GM19023 (cell line): ENCODE results near the gene SCN4A.
A peak's percentile ranks its signal among the peaks of the same experiment; 100 is the strongest.
"Not testable (repeated sequence)": the region's sequence is repeated elsewhere in the genome, so short reads cannot be mapped to it uniquely, and the experiment has no call there.

Experiments used
- ATAC-seq: cut with Tn5 transposase; IDR thresholded peaks from one replicate; pipeline ENCODE4 v1.9.1; 2021; ENCODE audit warnings: mild to moderate bottlenecking, moderate library complexity; ENCODE audit not compliant: unreplicated experiment

SCN4A gene

DNA sequence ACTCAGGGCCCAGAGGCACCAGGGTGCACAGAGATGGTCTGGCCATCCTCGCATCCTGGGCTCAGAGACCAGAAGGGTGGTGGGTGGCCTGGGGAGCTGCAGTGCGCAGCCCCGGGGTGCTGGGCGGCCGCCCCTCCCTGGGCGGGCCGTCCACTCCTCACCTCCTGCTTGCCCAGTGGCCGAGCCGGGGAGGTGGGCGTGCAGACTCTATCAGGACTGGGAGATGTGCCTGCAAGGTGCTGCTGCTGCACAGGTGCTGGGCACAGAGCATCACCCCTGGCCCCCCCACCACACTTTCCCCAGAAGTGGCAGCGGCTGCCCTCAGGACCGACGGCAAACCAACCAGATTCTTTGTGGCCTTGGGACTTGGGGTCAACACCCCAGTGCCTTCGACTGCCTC is at the start of gene SCN4A:
SCN4A (minus strand) TSS at position 123 of the 400 bp plus-strand sequence; CDS start at position 46, 77 bp downstream.
- no peak for ATAC-seq

DNA sequence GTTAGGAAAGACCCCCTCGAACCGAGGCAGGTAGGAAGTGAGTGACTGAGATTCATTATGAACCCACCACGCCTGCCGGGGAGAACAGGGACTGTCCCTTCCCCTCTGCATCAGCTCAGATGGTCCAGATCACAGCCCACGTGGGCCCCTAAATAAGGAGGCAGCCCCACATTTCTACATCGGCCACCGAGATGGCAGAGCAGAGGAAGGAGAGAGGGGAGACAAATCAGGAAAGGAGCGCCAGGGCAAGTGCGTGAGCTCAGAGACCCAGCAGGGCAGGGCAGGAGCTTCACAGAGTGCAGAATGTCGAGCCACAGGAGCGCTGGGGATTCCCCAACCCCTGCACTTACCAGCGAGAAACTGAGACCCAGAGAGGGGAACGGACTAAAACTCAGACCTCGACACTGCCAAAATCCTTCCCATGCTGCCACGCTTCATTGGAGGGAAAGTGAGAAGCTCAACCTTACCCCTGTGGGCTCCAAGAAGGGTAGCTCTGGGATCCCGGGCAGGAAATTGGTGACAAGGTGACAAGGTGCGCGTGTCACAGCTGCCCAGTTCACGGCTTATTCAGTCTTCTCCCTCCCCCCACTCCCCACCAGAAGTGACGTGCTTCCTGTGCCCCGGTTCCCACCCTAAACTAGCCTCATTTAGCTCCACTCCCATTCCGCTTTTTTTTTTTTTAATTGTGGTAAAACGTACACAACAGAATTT is 47.5 kb upstream of the SCN4A start, which contains the start of gene ICAM2:
ICAM2 (minus strand) TSS at position 578 of the 711 bp plus-strand sequence. CDS start 13,942 bp downstream, outside the sequence.
- peak; percentile 56 for ATAC-seq

DNA sequence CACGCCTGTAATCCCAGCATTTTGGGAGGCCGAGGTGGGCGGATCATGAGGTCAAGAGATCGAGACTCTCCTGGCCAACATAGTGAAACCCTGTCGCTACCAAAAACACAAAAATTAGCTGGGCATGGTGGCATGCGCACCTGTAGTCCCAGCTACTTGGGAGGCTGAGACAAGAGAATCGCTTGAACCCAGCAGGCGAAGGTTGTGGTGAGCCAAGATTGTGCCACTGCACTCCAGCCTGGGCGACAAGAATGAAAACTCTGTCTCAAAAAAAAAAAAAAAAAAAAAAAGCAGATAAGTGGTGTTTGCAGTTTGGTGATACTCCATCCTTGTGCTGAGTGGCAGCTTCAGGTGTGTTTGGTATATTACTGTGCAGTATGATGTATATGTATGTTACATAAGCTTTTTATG is 46.8 kb upstream of the SCN4A start:
- ATAC-seq = not testable (repeated sequence)

DNA sequence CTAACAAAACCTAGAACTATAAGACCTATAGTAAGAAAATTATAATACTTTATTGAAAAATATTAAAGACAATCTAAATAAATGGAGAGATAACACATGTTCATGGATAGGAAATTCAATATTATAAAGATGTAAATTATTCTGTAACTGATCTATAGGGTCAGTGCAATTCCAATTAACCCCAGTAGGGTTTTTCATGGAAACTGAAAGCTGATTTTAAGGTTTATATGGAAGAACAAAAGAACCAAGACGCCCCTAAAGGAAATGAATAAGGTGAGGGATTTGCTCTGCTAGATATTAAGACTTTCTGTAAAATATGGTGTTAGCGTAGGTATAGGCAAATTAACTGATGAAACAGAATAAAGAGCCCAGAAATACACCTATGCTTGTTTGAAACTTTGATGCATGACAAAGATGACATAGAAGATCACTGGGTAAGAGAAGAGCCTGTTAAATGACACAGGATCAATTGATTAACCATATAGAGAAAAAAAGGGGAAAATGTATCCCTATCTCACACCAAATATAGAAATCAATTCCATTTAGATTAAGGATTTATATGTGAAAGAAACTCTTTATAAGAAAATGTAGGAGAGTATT is 44.8 kb upstream of the SCN4A start:
- no peak for ATAC-seq

DNA sequence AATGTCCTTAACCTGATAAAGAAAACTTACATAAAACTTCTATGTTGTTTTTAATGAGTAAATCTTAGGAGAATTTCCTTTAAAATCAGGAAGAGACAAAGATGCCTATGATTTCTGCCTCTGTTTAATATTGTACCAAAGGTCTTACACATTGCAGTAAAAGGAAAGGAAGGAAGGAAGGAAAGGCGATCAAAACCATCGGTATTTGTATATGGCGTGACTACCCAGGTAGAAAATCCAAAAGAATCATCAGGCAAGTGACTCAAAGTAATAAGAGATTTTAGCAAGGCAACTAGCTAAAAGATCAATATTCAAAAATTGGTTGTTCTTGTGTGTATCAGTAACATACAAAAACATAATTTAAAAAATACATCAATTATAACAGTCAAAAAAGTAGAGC is 44.3 kb upstream of the SCN4A start:
- ATAC-seq = no peak

DNA sequence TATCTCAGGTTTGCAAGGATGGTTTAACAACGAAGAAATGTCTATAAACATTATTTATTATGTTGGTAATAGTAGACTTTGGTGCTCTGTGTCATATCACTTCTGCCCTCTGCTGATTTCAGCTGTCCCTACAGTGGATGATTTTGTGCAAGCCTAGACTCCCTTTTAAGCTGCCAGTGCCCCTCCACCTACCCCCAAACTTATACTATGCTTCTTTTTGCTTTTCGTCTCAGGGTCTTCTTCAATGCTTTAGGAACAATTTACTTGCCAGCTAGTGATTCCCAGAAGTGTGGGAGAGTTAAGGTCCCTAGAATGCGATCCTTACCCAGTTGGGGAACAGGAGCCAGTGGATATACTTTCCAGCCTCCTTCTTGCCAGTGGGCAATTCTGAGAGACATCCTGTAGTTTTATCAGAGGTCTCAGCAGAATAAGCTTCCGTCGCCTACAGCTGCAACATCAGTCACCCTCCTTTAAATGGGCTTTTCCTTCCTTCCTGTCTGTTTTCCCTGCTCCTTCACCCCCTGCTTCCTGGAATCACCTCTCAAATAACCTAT is 43.6 kb upstream of the SCN4A start:
- ATAC-seq = no peak

DNA sequence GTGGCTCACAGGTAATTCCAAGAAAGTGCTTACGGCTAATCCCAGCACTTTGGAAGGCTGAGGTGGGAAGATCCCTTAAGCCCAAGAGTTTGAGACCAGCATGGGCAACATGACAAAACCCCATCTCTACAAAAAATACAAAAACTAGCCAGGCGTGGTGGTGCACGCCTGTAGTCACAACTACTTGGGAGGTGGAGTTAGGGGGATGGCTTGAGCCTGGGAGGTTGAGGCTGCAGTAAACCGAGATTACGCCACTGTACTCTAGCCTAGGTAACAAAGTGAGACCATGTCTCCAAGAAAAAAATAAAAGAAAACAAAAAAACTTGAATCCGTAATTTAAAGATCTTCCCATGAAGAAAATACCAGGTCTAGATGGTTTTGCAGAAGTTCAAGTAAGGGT is 42.7 kb upstream of the SCN4A start:
- no peak for ATAC-seq

DNA sequence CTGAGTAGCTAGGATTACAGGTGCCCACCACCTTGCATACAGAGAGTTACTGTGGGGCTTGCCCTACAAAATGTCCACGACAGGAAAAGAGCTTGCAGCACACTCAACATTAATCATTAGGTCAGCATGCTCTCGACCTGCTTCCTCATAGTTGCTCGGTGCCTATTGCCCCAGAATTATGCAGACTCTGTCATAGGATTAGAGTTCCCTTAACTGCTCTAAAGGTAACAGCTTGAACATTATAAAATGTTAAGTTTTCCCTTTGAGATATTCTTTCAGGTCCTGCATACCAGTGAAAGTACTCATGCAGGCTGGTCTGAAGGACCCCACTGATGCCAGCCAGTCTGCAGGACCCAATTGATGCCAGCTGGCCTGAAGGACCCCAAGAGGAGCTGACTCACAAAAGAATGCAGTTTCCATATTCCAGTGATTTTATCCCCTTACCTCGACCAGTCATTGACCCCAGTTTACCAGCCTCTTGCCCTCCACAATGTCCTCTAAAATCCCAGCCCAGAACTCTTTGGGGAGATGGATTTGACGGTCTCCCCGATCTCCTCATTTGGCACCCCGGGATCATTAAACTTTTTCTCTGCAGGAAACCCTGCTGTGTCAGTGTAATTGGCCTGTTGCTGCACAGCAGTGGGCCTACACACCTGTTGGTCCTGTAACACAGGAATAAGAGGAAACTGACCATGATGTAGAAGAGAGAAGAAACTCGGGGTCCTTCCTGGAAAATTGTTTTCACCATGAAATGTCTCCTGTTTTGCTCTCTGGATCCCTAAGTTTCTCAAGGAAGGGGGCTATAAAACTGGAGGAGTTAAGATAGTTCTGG is 37.1 kb upstream of the SCN4A start:
- no peak for ATAC-seq

DNA sequence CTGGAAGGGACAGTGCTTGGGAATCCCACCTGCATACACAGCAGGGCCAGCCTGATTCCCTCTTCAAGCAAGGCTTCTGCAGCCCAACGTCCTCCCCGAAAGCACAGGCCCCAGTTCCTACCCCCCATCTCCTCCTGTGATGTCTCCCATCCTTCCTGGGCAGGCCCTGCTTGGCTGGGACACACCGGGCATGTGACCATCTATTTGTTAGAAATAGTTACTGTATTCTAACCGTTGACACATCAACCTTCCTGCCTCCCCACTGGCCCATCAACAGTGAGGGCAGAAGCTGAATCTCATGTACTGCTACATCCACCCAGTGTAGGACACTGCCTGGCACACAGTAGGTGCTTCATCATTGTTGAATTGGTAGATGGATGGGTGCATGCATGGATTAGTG is 36.1 kb upstream of the SCN4A start:
- ATAC-seq = no peak

DNA sequence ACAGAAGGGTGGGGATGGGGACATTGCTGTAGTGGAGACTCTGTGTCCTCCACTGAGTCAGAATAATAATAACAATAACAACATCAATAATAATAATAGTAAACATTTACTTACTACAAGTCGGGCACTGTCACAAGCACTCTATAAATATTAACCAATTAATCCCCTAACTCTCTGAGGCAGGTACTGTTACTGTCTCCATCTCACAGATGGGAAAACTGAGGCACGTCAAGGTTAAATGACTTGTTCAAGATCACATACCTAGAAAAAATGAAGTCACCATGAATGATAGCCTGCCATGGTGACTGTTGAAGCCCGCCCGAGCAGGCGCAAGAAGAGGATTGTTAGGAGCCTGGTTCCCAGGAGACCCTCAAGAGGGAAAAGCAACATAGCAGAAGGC is 35.6 kb upstream of the SCN4A start:
- ATAC-seq = no peak

DNA sequence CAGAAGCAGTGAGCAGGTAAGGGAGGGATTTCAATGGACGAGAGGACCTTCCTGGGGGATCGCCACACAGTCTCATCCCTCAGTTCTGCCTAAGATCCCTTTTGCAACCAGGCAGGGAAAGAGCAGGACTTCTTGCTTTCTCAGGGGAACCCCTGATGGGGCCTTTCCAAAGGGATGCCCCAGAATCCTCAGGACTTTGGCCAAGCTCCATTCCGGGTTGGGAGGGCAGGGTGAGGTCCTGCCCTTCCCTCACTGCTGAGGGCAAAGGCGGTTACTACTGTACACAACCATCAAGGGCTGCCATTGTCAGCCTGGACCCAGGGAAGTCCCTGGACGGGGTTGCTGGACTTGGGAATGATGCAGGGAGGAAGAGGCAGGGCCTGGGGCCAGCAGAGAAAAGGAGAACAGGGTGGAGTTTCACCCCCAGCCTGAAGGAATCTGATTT is 35.1 kb upstream of the SCN4A start:
- no peak for ATAC-seq

DNA sequence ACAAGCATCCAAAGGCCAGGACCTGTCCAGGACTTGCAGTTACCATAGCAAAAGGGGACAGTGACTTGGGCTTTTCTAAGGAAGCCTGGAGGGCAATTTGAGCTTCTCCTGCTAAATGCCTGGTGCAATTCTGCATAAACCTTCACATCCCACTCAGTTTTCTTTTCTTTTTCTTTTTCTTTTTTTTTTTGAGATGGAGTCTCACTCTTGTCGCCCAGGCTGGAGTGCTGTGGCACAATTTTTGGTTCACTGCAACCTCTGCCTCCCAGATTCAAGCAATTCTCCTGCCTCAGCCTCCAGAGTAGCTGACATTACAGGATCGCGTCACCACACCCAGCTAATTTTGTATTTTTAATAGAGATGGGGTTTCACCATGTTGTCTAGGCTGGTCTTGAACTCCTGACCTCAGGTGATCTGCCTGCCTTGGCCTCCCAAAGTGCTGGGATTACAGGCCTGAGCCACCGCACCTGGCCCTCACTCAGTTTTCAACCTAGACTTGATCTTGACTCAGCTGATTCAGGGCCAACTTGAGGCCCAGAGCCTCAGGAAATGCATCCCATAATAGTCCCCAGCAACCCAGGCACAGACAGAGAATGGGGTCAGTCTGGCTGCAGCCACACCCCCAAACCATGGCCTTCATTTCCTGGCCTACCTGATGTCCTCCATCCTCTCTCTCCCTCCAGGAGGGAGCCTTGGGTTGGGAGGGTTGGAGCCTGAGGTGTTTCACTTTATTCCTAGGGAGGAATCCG is 34.5 kb upstream of the SCN4A start:
- not testable (repeated sequence) for ATAC-seq

DNA sequence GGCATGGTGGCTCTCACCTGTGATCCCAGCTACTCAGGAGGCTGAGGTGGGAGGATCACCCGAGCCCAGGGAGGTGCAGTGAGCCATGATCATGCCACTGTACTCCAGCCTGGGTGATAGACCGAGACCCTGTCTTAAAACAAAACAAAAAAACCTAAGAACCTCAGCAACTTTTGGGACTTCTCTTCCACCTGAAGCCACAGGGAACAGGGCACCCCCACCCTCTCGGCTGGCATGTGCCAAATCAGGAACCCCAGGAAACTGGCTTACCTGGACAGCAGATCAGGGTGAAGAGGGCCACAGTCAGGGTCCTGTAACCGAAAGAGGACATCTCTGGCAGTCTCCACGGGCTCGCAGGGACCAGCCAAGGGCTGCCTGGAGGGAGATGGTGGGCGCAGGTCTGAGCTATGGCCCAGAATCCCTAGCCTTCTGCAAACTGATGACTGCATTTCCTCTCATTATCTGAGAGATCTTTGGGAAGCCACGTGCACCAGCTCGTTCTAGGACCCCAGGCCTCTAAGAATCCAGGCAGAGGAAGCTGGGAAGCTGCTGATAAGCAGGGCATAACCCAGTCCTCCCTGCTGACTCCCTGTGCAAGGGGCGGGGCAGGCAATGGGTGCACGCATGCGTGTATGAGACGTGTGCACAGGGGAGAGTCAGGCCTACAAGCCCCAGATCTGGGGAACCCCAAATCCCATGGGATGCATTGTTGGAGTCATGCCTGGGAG is 33.8 kb upstream of the SCN4A start:
- no peak for ATAC-seq

DNA sequence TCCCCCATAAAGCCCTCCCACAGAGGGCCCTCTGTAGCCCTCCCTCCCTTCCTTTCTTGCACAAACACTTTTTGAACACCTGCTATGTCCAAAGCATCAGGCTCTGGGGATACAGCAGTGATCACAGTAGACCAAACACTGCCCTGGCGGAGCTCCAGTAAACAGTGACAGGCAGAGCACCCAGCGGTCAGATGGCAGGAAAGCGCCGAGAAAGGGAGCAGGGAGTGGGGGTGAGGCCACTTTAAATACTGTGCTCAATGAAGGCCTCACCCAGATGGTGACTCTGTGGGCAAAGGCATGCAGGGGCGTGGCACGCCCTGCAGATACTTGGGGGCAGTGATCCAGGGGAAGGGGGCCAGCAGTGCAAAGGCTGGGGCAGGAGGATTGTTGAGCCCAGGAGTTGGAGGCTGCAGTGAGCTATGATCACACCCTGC is 33.0 kb upstream of the SCN4A start:
- no peak for ATAC-seq

DNA sequence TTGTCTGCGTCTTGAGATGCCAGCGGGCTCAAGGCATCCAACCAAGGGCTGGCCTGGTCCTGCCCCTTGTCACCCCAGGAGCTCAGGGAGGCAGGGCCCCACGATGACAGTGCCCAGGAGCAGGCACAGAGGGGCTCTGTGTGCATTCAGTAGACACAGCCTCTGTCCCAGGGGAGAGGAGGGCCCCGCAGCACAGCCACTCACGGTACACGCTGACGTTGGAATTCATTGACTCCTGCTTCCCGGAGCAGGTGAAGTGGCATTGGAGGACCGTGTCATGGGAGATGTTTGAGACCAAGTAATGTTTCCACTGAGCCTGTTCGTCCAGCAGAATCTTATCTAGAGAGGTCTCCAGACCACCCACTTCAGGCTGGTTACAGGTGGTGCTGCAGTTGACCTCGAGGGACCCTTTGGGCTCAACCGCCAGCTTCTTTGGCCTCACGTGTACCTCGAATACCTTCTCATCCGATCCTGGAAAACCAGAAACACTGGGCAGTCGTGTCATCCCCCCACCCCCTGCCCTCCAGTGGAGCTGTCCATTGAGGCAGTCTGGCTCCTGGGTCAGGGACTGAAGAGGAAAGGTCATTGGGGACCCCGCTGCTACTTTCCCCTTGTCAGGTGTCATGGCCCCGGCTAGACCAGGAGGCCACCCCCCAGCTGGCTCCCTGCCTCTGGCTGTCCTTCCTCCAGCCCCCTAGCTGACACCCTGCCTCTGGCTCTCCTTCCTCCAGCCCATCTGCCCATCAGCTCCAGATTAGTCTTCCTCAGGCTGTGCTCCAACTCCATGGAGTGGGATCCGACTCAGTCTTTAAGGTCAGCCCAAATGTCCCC is 32.4 kb upstream of the SCN4A start:
- ATAC-seq = no peak

DNA sequence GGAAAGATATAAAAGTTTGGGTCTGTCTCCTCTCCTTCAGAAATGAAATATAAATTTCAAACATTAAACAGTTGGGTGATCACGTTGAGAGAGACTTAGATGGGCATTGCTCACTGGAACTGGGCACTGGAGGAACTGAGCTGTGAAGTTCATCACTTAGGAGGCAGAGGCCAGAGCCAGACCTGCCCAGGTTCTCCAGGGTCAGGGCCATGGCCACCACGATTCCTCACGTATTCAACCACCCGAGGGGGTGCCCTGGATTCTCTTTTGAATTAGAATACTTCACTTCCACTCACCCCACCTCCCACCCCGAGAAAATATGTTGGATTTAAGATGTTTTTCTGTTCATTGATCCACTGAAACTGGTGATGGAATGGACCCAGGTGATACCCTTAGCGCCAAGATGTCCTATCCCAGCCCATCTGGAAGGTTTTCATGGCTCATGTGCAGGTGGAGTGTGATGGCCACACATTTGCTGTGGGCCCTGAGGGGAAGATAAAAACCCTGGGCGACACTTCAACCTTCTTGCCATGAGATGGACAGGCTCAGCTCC is 31.6 kb upstream of the SCN4A start:
- ATAC-seq = no peak

DNA sequence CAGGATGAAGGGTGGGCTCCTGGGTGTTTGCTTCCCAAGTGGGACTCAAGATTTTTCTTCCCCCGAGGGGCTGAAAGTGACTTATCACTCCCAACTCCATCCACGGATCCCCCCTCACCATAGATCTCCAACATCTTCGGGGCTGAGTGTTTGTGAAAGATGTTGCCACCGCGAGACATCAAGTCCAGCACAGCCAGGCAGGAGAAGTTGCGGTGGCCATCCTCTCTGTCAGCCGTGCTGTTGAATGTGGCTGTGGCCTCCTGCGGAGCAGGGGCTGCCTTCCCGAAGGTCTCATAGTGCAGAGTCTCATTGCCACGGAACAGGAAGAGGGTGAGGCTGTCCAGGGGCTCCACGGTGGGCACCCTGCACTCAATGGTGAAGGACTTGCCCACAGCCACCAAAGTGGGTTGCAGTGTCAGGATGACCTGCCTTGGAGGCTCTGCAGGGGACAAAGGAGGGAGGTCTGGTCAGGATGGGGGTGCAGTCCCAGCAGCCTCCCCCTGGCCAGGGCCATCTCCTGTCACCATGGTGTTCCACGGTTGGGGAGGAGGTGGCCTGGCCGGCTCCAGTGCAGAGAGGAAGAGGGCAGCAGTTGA is 30.9 kb upstream of the SCN4A start:
- no peak for ATAC-seq
